K562 (cell line): ENCODE results near the gene TM9SF3. TPM values are rescaled to one million over a fixed set of nuclear protein-coding genes. Genes with fewer than 3 reads are reported as not detected.

Experiments used
- ATAC-seq: fragments of 200-7000 bp; cut with Tn5 transposase; 3 replicates; pipeline ENCODE4 v1.9.1; 2020; ENCODE audit warnings: moderate library complexity
- BruUV-seq: library from RNA; stranded (reverse); fragments of 400-500 nt; replicated peaks from 2 replicates; lab custom pipeline; 2021; lab: Mats Ljungman, UMichigan
- CTCF ChIA-PET: fragments of 300-600 bp; formaldehyde crosslinking; extraction: SDS; loops from one replicate; lab custom pipeline; 2021; ENCODE audit warnings: low intra/inter-chr PET ratio; lab: Yijun Ruan, JAX
- POLR2A ChIA-PET: fragments of 300-600, 350-650 bp; sonication (Branson Sonifier 250); formaldehyde crosslinking; extraction: SDS; loops from one replicate; lab custom pipeline; 2021; ENCODE audit warnings: antibody characterized with exemption, inconsistent platforms; lab: Yijun Ruan, JAX
- DNase-seq, 4 experiments: peaks; one replicate each; pipeline versions ENCODE4 v3.0.0 to v3.0.0-alpha.2; 2011 to 2018; ENCODE audit warnings: low spot score in 3 of 4, mixed read lengths in 3 of 4; ENCODE audit errors: extremely low read depth in 1 of 4
- FAIRE-seq: peaks from 2 replicates; lab custom pipeline; 2011; peaks lifted over from hg19 to GRCh38; lab: Jason Lieb, UNC
- H2AFZ ChIP-seq: 2 replicates; pipeline ENCODE4 v1.6.0; 2011; ENCODE audit warnings: low read depth, low read length, control low read depth, inconsistent platforms
- H3K27ac ChIP-seq: fragments of 200-600 bp; 3 replicates; pipeline ENCODE4 v1.8.0; 2011; ENCODE audit warnings: low read depth, mild to moderate bottlenecking, control low read depth, inconsistent platforms, low read length, moderate library complexity, mixed read lengths; ENCODE audit errors: extremely low read depth
- H3K27me3 ChIP-seq, 2 experiments: fragments of 300-600 bp in 1 of 2; 2 replicates in 1 of 2; 3 replicates in 1 of 2; pipeline versions ENCODE4 v1.6.0 to v1.8.0; 2011; ENCODE audit warnings: inconsistent platforms in 2 of 2, low read length in 2 of 2, mild to moderate bottlenecking in 1 of 2, mixed read lengths in 1 of 2, moderate library complexity in 1 of 2; ENCODE audit not compliant: control insufficient read depth in 2 of 2, insufficient read depth in 2 of 2
- H3K36me3 ChIP-seq: fragments of 300-600 bp; 3 replicates; pipeline ENCODE4 v1.8.0; 2011; ENCODE audit warnings: mild to moderate bottlenecking, low read length, inconsistent platforms; ENCODE audit not compliant: control insufficient read depth, insufficient read depth
- H3K4me1 ChIP-seq, 2 experiments: fragments of 200-600 bp in 1 of 2; replicated peaks in 1 of 2; 2 replicates in 1 of 2; 3 replicates in 1 of 2; pipeline versions ENCODE4 v1.5.1 to v1.8.0; 2011; ENCODE audit warnings: inconsistent platforms in 2 of 2, low read length in 2 of 2, mild to moderate bottlenecking in 1 of 2, mixed read lengths in 1 of 2, moderate library complexity in 1 of 2; ENCODE audit not compliant: control insufficient read depth in 2 of 2, insufficient read depth in 2 of 2
- H3K4me2 ChIP-seq: 2 replicates; pipeline ENCODE4 v1.6.1; 2011; ENCODE audit warnings: low read length, control low read depth, inconsistent platforms, mixed read lengths; ENCODE audit not compliant: insufficient read depth
- H3K4me3 ChIP-seq: fragments of 200-600 bp; sonication (generic), shearing (Covaris generic); 2 replicates; pipeline ENCODE4 v1.5.1; 2016; ENCODE audit warnings: control low read depth, inconsistent platforms
- H3K79me2 ChIP-seq: fragments of 200-600 bp; 3 replicates; pipeline ENCODE4 v1.8.0; 2011; ENCODE audit warnings: low read length, inconsistent platforms; ENCODE audit not compliant: control insufficient read depth, insufficient read depth
- H3K9ac ChIP-seq, 2 experiments: 2 replicates each; pipeline versions ENCODE4 v1.6.0 to v1.6.1; 2011; ENCODE audit warnings: low read depth in 2 of 2, low read length in 2 of 2, control low read depth in 1 of 2, inconsistent platforms in 1 of 2, mild to moderate bottlenecking in 1 of 2, mixed read lengths in 1 of 2; ENCODE audit not compliant: insufficient read depth in 1 of 2
- H3K9me1 ChIP-seq: one replicate; pipeline ENCODE4 v1.6.0; 2011; ENCODE audit warnings: inconsistent platforms, mild to moderate bottlenecking, low read length, moderate library complexity; ENCODE audit not compliant: control insufficient read depth, insufficient read depth
- H3K9me3 ChIP-seq: replicated peaks from 2 replicates; pipeline ENCODE4 v1.5.1; 2011; ENCODE audit warnings: low read depth, low read length, inconsistent platforms; ENCODE audit not compliant: control insufficient read depth, insufficient read depth
- H4K20me1 ChIP-seq: replicated peaks from 2 replicates; pipeline ENCODE4 v1.6.1; 2011; ENCODE audit warnings: low read length, inconsistent platforms, mixed read lengths; ENCODE audit not compliant: control insufficient read depth, insufficient read depth
- ASH1L ChIP-seq: fragments of 450-650 bp; IDR thresholded peaks from 2 replicates; pipeline ENCODE4 v1.6.1; 2018; ENCODE audit warnings: borderline replicate concordance, mild to moderate bottlenecking, low read depth; ENCODE audit not compliant: partially characterized antibody
- BDP1 ChIP-seq: IDR thresholded peaks from 3 replicates; pipeline ENCODE4 v1.6.1; 2011; ENCODE audit not compliant: insufficient read length, insufficient read depth
- CAMTA2 ChIP-seq: fragments of 250-450 bp; sonication (Bioruptor Pico); conservative IDR thresholded peaks from 2 replicates; pipeline ENCODE4 v1.5.1; 2022
- CBFB ChIP-seq: sonication (generic); formaldehyde crosslinking; IDR thresholded peaks from 2 replicates; pipeline ENCODE4 v1.4.0; 2020; ENCODE audit warnings: mild to moderate bottlenecking, missing genetic modification reagents
- EGR1 ChIP-seq: fragments of 450-650 bp; conservative IDR thresholded peaks from 2 replicates; pipeline ENCODE4 v1.6.1; 2017; ENCODE audit warnings: mild to moderate bottlenecking
- KAT8 ChIP-seq: fragments of 450-650 bp; IDR thresholded peaks from 2 replicates; pipeline ENCODE4 v1.6.1; 2016; ENCODE audit warnings: low read depth, mild to moderate bottlenecking
- MYBL2 ChIP-seq, 2 experiments: fragments of 450-650 bp in 1 of 2; sonication (generic) in 1 of 2; formaldehyde crosslinking in 1 of 2; IDR thresholded peaks; 2 replicates each; pipeline versions ENCODE4 v1.6.1 to v1.8.1; 2017 to 2022; ENCODE audit warnings: borderline replicate concordance in 1 of 2, inconsistent platforms in 1 of 2, low read depth in 1 of 2, mild to moderate bottlenecking in 1 of 2, missing genetic modification reagents in 1 of 2, moderate library complexity in 1 of 2
- NELFE ChIP-seq: IDR thresholded peaks from 2 replicates; pipeline ENCODE4 v1.6.1; 2011; ENCODE audit warnings: mild to moderate bottlenecking; ENCODE audit not compliant: insufficient read depth, insufficient read length
- NR0B1 ChIP-seq: fragments of 450-650 bp; IDR thresholded peaks from one replicate; pipeline ENCODE4 v1.6.1; 2018; ENCODE audit warnings: mild to moderate bottlenecking, moderate library complexity; ENCODE audit not compliant: partially characterized antibody
- NUFIP1 ChIP-seq: fragments of 450-650 bp; IDR thresholded peaks from 2 replicates; pipeline ENCODE4 v1.6.1; 2018; ENCODE audit not compliant: partially characterized antibody
- SPI1 ChIP-seq: IDR thresholded peaks from 2 replicates; pipeline ENCODE4 v1.6.1; 2011; ENCODE audit warnings: low read depth, low read length, control low read depth, borderline replicate concordance
- SRSF3 ChIP-seq: fragments of 200-400 bp; formaldehyde crosslinking; IDR thresholded peaks from 2 replicates; pipeline ENCODE4 v1.6.1; 2016; ENCODE audit warnings: mild to moderate bottlenecking, low read length, moderate library complexity; ENCODE audit not compliant: insufficient read depth
- SRSF7 ChIP-seq: fragments of 200-400 bp; formaldehyde crosslinking; optimal IDR thresholded peaks from 2 replicates; pipeline ENCODE3; 2017; ENCODE audit warnings: mild to moderate bottlenecking, low read depth, low read length
- TCF7L2 ChIP-seq: fragments of 150-350 bp; IDR thresholded peaks from 2 replicates; pipeline ENCODE4 v1.6.1; 2016; ENCODE audit warnings: low read depth, mild to moderate bottlenecking, low read length, moderate library complexity
- ZEB2 ChIP-seq: fragments of 450-650 bp; IDR thresholded peaks from 2 replicates; pipeline ENCODE4 v1.6.1; 2016
- ZNF398 ChIP-seq: fragments of 250-450 bp; sonication (Bioruptor Pico); IDR thresholded peaks from 2 replicates; pipeline ENCODE4 v1.8.0; 2021; ENCODE audit warnings: moderate library complexity, mild to moderate bottlenecking, inconsistent platforms
- ZNF644 ChIP-seq: fragments of 200-800 bp; sonication (Bioruptor generic); IDR thresholded peaks from 2 replicates; pipeline ENCODE4 v1.6.1; 2016; ENCODE audit warnings: low read depth, missing genetic modification characterization, missing compliant biosample characterization
- ZNF717 ChIP-seq: fragments of 250-450 bp; sonication (Bioruptor Pico); IDR thresholded peaks from 2 replicates; pipeline ENCODE4 v1.5.0; 2021
- WGBS: fragments of 100-300 bp; shearing (Covaris generic); methylation state at CpG from one replicate; pipeline ENCODE4 v1.1.6; 2016; ENCODE audit warnings: low coverage, mixed read lengths; ENCODE audit not compliant: insufficient coverage; ENCODE audit errors: missing lambda C conversion rate; 5-methylcytosine and 5-hydroxymethylcytosine counted together
- in situ Hi-C: fragments of 300-500 bp; cut with MboI; formaldehyde crosslinking; loops from 4 replicates; pipeline ENCODE4 v1.15.0; 2018; ENCODE audit warnings: inconsistent platforms, mixed read lengths
- intact Hi-C: fragments of 100-400 bp; cut with micrococcal nuclease; formaldehyde crosslinking; loops from 2 replicates; pipeline ENCODE4 v1.14.2; 2022
- polyA plus RNA-seq, 8 experiments: library from polyadenylated mRNA; depleted of rRNA in 4 of 8; stranded (reverse) in 5 of 8; unstranded in 3 of 8; fragments of >200 nt; fragmentation: Nextera tagmentation in 2 of 8; fragmentation: Illumina TruSeq in 1 of 8; extraction: Ambion mirVana in 2 of 8; extraction: Trizol in 1 of 8; gene quantifications; 2 replicates each; pipeline versions ENCODE4 v1.2.1 to v1.2.3, GENCODE V29; 2011 to 2014; ENCODE audit warnings: inconsistent platforms in 1 of 8, missing spikeins in 1 of 8
- total RNA-seq, 7 experiments: library from RNA; depleted of rRNA in 6 of 7; stranded (reverse); fragments of >200 nt in 6 of 7; fragmentation: Illumina TruSeq in 2 of 7; extraction: Trizol in 2 of 7; gene quantifications; 2 replicates each; pipeline versions ENCODE4 v1.2.1 to v1.2.3, GENCODE V29; 2011 to 2021; ENCODE audit warnings: low replicate concordance in 1 of 7

TM9SF3 gene
- total and polyA plus RNA-seq, 9 of the 15 experiments (the other 6 are each of a cell fraction or from before 2014, with no cell fraction given) = 16.1 to 63.1 (median 34.9) TPM

GRCh38 chr10:96586419-96587263 lies at the start of gene TM9SF3 (continued):
- no peak for TF ChIP-seq NR0B1
- TF ChIP-seq, all 486 proteins: peak for 84

GRCh38 chr10:96636551-96636950 lies 49.7 kb upstream of the TM9SF3 start:
- FAIRE-seq = no peak
- Histone ChIP-seq H4K20me1 (no peaks in the 10 kb centered on the region), H3K9ac (no peak overlapping the region), H3K9me3 (no peaks in the 10 kb centered on the region), H3K4me3 (no peak overlapping the region), H3K36me3 (no peaks in the 10 kb centered on the region), H3K4me1 (peaks cover 0 to 3% of the 10 kb centered on the region in 2 experiments; a peak in 2 of 5 replicates), H2AFZ (no peak overlapping the region), H3K27ac (no peak overlapping the region), H3K4me2 (no peak overlapping the region), H3K79me2 (no peaks in the 10 kb centered on the region), H3K9me1 (no peaks in the 10 kb centered on the region), H3K27me3 (peaks cover 0 to 5% of the 10 kb centered on the region in 2 experiments; a peak in 1 of 5 replicates)
- BruUV-seq = no TSS peak
- intact Hi-C loops (no loop called here), in situ Hi-C loops (no loop called here)
- CTCF ChIA-PET = no interaction called here
- no peak for ATAC-seq
- DNase-seq = no peak
- POLR2A ChIA-PET = no interaction called here
- no peak for TF ChIP-seq BDP1
- no peak for TF ChIP-seq CAMTA2 (CRISPR knock-in tag)
- no peak for TF ChIP-seq ZNF644
- no peak for TF ChIP-seq SRSF7
- no peak for TF ChIP-seq MYBL2 (IDR thresholded peaks at IDR 0.05; ENCODE audit: low read depth)
- no peak for TF ChIP-seq MYBL2 (CRISPR knock-in tag; IDR thresholded peaks at IDR 0.05; ENCODE audit: borderline replicate concordance)
- no peak for TF ChIP-seq SPI1
- TF ChIP-seq KAT8 = no peak
- no peak for TF ChIP-seq ZEB2
- no peak for TF ChIP-seq NELFE
- TF ChIP-seq SRSF3 = no peak
- no peak for TF ChIP-seq NUFIP1
- no peak for TF ChIP-seq ASH1L
- no peak for TF ChIP-seq CBFB
- TF ChIP-seq ZNF398 = no peak
- no peak for TF ChIP-seq ZNF717
- TF ChIP-seq TCF7L2 = no peak
- TF ChIP-seq EGR1 = no peak
- WGBS = 8% methylated on average over 1 of the region's 1 CpG
